Lower leg skin (tissue), 3 donors: Measurements from ENCODE around the gene MSL3B.

ENCODE experiments used
- POLR2A ChIP-seq, 2 donors: fragments of 450-650 bp; IDR thresholded peaks; one replicate each; pipeline ENCODE4 v1.6.1; 2016 to 2017; ENCODE audit warnings: antibody characterized with exemption in 2 of 2, mild to moderate bottlenecking in 1 of 2, moderate library complexity in 1 of 2
- TF ChIP-seq, protein P1 (sequence below), 3 donors: fragments of 450-650 bp; IDR thresholded peaks; one replicate each; pipeline ENCODE4 v1.5.1; 2016; ENCODE audit warnings: antibody characterized with exemption in 3 of 3, mild to moderate bottlenecking in 3 of 3, moderate library complexity in 2 of 3

DNA sequence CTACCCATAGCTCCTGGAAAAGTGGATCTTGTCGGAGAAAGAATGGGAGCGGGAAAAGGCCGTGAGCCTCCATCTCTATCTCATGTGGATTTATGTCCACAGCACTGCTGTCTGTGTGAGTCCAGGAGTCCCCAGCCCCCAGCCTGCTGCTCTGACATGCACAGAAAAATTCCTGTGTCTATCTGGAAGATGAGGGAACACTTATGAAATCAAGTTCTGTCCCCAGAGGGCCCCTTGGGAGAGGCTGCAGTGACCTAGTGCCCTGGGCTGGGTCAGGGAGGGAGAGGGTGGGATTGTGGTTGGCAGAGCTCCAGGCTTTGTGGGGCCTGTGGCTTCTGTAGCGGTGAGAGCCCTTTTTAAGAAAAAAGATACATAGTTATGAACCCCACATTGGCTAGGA, 51.4 kb downstream of the MSL3B start:
- TF ChIP-seq, protein P1, sequence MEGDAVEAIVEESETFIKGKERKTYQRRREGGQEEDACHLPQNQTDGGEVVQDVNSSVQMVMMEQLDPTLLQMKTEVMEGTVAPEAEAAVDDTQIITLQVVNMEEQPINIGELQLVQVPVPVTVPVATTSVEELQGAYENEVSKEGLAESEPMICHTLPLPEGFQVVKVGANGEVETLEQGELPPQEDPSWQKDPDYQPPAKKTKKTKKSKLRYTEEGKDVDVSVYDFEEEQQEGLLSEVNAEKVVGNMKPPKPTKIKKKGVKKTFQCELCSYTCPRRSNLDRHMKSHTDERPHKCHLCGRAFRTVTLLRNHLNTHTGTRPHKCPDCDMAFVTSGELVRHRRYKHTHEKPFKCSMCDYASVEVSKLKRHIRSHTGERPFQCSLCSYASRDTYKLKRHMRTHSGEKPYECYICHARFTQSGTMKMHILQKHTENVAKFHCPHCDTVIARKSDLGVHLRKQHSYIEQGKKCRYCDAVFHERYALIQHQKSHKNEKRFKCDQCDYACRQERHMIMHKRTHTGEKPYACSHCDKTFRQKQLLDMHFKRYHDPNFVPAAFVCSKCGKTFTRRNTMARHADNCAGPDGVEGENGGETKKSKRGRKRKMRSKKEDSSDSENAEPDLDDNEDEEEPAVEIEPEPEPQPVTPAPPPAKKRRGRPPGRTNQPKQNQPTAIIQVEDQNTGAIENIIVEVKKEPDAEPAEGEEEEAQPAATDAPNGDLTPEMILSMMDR (IDR thresholded peaks at IDR 0.05): no peak
- no peak for TF ChIP-seq POLR2A (IDR thresholded peaks at IDR 0.05)
